Thoracic aorta (tissue), 2 donors: ENCODE measurements around the gene CENPO. TPM values are rescaled to one million over a fixed set of nuclear protein-coding genes. Genes with fewer than 3 reads are reported as not detected.

ENCODE experiments used
- ATAC-seq: fragments of 150-250 bp; one replicate; pipeline ENCODE4 v1.8.0; 2017; ENCODE audit warnings: low read depth; ENCODE audit not compliant: insufficient number of reproducible peaks, low FRiP score
- DNase-seq: peaks from one replicate; pipeline ENCODE4 v3.0.0-alpha.2; 2020; ENCODE audit warnings: low spot score
- H3K27ac ChIP-seq, 2 donors: fragments of 200-600 bp; sonication (generic); 1 replicate in 1 of 2; 2 replicates in 1 of 2; pipeline ENCODE4 v1.5.1; 2016; ENCODE audit warnings: mild to moderate bottlenecking in 2 of 2, moderate library complexity in 2 of 2
- H3K27me3 ChIP-seq: fragments of 200-600 bp; sonication (generic); replicated peaks from 2 replicates; pipeline ENCODE4 v1.6.0; 2016; ENCODE audit warnings: mild to moderate bottlenecking; ENCODE audit not compliant: insufficient read depth
- H3K36me3 ChIP-seq: fragments of 200-600 bp; sonication (generic); one replicate; pipeline ENCODE4 v1.5.1; 2016
- H3K4me1 ChIP-seq, 2 donors: fragments of 200-600 bp; sonication (generic); 1 replicate in 1 of 2; 2 replicates in 1 of 2; pipeline versions ENCODE4 v1.5.1 to v1.6.0; 2016; ENCODE audit warnings: low read depth in 2 of 2, mild to moderate bottlenecking in 1 of 2; ENCODE audit not compliant: control insufficient read depth in 1 of 2
- H3K4me3 ChIP-seq: fragments of 200-600 bp; sonication (generic); 2 replicates; pipeline ENCODE4 v1.5.1; 2016; ENCODE audit warnings: mild to moderate bottlenecking
- H3K9me3 ChIP-seq: fragments of 200-600 bp; sonication (generic); 2 replicates; pipeline ENCODE4 v1.5.1; 2016
- CTCF ChIP-seq: fragments of 200-600 bp; sonication (generic); IDR thresholded peaks from one replicate; pipeline ENCODE4 v1.5.1; 2019; ENCODE audit warnings: antibody characterized with exemption
- total RNA-seq, 2 donors: library from RNA; depleted of rRNA; stranded (reverse); fragments of >200 nt; gene quantifications; one replicate each; pipeline versions ENCODE4 v1.1.0 to v1.2.3, GENCODE V29; 2016

CENPO gene
- total RNA-seq, 2 donors from 2014 or later = 2.5 to 9.2 TPM

DNA sequence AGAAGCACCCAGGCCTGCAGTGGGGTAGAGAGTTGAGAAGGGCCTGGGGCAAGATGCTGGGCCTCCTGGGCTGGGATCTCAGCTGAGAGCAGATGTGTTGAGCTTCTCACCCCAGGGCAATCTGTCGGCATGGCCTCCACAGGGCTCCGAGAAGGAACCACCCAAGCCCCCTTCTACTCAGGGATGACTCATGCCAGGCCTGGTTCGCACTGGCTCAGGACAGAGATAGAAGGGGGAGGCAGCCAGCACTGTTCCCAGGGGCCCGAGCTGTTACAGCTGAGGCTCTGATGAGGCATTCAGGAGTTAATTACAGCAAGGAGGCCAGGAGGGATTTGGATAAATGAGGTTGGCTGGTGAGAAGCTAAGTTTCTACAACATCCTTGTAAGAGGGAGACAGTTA is 62.5 kb downstream of the CENPO start:
- Histone ChIP-seq H3K27ac (peak overlapping the region; percentile 56 to 63), H3K4me1 (peaks cover 14 to 27% of the 10 kb centered on the region in 2 donors), H3K36me3 (no peaks in the 10 kb centered on the region), H3K4me3 (no peak overlapping the region), H3K27me3 (no peaks in the 10 kb centered on the region), H3K9me3 (no peaks in the 10 kb centered on the region)
- no peak for ATAC-seq
- no peak for TF ChIP-seq CTCF
- DNase-seq = peak; percentile 13

DNA sequence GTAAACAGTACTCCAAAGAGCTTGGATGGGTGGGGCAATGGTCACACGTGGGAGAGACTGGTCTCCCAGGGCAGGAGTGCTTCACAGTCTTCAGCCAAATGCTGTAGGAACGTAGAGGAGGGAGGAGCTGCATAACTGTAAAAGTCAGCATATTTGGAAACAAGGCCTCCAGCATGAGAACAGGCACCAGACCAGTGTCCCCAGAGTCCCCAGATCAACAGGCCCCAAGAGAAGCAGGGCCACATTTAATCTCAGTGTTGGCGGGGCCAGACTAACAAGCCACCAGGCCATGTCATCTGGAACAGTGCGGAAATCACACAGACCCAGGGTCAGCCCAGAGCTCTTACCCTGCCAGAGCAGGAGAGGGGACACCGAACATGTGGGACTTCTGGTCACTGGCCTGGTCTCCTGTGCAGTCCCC is 63.6 kb downstream of the CENPO start:
- no peak for DNase-seq
- no peaks in the 10 kb centered on the region for H3K27me3 ChIP-seq
- H3K9me3 ChIP-seq = no peaks in the 10 kb centered on the region
- no peak overlapping the region for H3K4me3 ChIP-seq
- H3K27ac ChIP-seq = peak overlapping the region in 1 of 2 donors; percentile 56
- H3K36me3 ChIP-seq = no peaks in the 10 kb centered on the region
- TF ChIP-seq CTCF = no peak
- peaks cover 14 to 27% of the 10 kb centered on the region in 2 donors for H3K4me1 ChIP-seq
- ATAC-seq = peak; percentile 33

DNA sequence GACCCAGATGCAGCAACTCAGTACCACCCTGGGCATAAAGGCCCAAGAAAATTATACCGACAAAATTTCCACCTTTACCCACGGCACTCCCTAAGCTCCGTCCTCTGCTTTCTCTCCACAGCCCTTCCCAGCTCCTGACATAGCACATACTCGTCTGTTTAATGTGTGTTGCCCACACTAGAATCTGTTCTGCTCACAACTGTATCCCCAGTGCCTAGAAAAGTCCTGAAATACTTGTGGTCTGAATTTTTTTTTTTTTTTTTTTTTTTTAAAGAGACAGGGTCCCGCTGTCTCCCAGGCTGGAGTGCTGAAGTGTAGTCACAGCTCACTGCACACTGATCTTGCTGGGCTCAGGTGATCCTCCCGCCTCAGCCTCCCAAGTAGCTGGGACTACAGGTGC is 64.5 kb downstream of the CENPO start:
- no peaks in the 10 kb centered on the region for H3K27me3 ChIP-seq
- H3K36me3 ChIP-seq = no peaks in the 10 kb centered on the region
- H3K9me3 ChIP-seq = no peaks in the 10 kb centered on the region
- peaks cover 14 to 27% of the 10 kb centered on the region in 2 donors for H3K4me1 ChIP-seq
- H3K4me3 ChIP-seq = no peak overlapping the region
- no peak overlapping the region for H3K27ac ChIP-seq
- DNase-seq (no peak), ATAC-seq (no peak)
- TF ChIP-seq CTCF = no peak

GRCh38 chr2:24858996-24859395 is 65.8 kb downstream of the CENPO start:
- DNase-seq (no peak), ATAC-seq (no peak)
- TF ChIP-seq CTCF = no peak
- no peak overlapping the region for H3K27ac ChIP-seq
- H3K4me1 ChIP-seq = peaks cover 14 to 33% of the 10 kb centered on the region in 2 donors
- H3K36me3 ChIP-seq = no peaks in the 10 kb centered on the region
- no peaks in the 10 kb centered on the region for H3K27me3 ChIP-seq
- H3K9me3 ChIP-seq = no peaks in the 10 kb centered on the region
- no peak overlapping the region for H3K4me3 ChIP-seq

DNA sequence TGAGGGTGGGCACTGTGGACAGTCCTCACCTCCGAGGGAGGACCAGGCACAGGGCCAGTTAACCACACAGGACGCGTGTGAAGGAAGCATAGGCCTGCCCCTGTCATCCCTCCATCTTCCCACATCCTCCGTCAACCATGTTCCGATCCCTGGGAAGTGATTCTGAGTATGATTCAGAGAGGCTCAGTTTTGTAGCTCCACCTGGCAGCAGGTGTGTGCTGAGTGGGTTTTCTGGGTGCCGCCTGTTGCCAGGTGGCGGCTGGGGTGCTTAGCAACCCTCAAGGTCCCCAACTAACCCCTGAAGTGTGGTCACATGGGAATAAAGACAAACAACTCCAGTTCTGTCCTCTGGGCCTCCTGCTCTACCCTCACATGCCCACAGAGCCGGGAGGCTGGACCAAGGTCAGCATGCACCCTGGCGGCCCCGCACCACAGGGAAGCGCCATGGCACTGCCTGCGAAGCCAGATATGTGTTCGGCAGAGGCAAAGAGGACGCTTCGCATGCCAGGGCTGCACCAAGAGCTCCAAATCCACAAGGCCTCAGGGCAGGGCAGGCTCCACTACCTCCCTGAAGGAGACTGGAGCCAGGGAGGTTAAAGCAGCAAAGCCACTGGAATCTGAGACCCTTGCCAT is 66.9 kb downstream of the CENPO start:
- Histone ChIP-seq H3K9me3 (no peaks in the 10 kb centered on the region), H3K27ac (no peak overlapping the region), H3K36me3 (no peaks in the 10 kb centered on the region), H3K4me1 (peaks cover 11 to 26% of the 10 kb centered on the region in 2 donors), H3K4me3 (no peak overlapping the region), H3K27me3 (no peaks in the 10 kb centered on the region)
- DNase-seq (no peak), ATAC-seq (no peak)
- no peak for TF ChIP-seq CTCF
